HG03159 (cell line): ENCODE data around the gene ADPRHL1.
"Not testable (repeated sequence)": the region's sequence is repeated elsewhere in the genome, so short reads cannot be mapped to it uniquely, and the experiment has no call there.

ENCODE experiments used
- ATAC-seq: cut with Tn5 transposase; IDR thresholded peaks from one replicate; pipeline ENCODE4 v1.9.1; 2021; ENCODE audit warnings: mild to moderate bottlenecking, moderate library complexity; ENCODE audit not compliant: unreplicated experiment

Gene ADPRHL1

DNA sequence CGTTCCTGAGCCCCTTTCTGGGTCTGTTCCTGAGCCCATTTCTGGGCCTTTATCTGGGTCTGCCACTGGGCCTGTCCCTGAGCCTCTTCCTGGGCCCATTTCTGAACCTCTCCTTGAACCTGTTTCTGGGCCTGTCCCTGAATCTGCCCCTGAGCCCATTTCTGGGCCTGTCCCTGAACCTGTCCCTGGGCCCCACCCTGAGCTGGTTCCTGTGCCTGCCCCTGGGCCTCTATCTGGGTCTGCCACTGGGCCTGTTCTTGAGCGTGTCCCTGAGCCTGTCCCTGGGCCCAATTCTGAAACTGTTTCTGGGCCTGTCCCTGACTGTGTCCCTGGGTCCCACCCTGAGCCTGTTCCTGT lies 48.9 kb downstream of the ADPRHL1 start:
- ATAC-seq = no peak

DNA sequence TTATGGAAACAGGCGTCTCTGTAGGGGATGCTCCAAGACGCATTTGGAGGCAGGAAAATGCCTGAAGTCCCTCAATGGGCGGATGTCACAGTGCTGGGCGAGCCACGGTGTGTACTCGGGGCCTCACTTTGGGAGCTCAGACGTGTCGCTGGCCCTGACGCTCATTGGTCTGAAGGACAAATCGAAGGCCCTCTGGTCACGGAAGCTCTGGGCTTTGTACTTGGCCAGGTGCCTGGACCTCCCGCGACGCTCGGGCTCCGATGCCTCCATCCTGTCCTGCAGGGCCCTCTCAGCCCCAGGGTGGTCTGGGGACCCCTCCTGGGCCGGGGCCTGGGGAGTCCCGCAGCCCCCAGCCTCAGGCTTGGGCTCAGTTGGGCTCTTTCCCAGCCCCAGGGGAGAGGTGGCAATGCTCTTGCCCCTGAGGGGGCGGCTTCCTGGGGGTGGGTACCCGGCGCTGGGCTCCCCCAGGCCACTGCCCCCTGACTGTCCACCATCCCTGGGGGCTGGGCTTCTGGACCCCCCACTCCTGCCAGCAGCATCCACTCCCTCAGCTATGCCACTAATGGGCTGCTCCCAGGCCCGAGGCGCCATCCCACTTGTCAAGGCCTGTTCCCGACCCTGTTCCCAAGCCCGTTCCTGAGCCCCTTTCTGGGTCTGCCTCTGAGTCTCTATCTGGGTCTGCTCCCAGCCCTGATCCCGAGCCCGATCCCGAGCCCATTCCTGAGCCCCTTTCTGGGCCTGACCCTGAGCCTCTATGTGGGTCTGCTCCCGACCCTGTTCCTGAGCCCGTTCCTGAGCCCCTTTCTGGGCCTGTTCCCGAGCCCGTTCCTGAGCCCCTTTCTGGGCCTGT lies 49.8 kb downstream of the ADPRHL1 start:
- ATAC-seq = no peak

DNA sequence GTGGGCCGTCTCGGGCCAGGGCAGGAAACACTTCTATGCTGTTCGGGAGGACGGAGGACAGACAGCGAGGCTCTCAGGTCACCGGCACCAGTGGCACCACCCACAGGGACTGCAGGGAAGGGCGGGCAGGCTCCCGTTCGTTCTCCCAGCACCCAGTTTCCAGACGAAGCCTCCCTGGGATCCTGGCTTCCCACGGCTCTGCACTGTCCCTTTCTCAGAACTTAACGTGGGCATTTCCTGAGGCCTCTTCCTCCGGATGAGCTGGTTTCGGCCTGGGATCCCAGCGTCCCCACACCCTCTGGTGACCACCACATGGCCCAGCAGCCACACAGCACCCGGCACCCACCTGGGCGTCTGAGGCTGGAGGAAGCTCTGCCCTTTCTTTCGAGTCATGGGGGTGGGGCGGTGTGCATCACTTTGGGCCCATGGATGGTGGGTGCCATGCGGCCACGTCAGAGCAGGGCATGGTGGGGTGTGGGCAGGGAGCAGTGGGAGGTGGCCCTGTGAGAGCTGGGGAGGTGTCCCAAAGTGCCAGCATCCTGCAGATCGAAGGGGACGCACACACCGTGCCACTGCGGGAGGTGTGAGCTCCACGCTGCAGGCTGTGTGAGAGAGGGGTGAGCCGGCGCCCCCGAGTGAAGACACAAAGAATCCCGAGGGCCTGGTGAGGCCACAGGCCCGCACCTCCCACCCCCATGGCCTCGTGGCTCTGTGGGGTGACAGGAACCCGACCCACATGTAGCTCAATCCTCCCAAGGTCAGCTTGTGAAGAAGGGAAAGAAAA lies 50.6 kb downstream of the ADPRHL1 start:
- no peak for ATAC-seq

DNA sequence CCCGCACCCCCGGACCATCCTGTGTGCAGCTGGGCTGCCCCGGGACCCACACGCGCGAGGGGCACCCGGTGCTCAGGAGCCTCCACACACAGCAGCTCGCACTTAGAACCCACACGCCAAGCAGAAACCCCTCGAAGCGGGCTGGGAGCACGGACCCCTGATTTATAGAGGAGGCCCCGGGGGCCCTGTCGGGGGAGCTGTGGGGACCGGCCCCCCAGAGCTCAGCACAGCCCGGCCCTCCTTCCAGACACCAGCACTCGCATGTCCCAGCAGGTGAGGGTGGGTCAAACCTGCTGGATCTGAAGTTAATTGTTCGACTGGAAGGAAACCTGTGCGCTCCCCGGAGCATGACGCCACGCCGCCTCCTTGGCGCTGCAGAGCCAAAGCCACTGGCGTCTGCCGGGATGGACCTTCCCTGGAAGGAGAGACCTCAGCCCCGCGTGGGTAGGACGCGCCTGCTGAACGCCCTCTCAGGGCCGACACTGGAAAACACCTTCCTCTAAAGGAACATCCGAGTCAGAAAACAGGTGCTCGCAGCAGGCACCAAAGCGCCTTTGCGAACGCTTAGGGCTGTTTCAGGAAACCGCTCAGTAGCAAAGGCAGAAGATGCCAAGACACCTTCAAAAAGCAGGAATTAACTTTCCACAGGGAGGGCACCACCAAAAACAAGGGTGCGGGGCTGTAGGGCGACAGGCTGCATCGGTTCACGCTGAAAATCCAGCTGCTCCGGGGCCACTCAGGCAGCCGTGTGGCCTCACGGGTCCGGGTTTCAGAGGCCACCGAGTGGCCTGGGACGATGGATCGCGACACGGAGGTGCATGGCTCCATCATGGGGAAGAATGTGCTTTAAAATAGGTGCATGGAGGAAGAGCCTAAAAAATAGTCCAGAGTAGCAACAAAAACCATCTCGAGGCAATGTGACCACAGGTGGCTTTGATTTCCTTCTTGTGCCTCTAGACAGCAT lies 51.6 kb downstream of the ADPRHL1 start:
- ATAC-seq = no peak

DNA sequence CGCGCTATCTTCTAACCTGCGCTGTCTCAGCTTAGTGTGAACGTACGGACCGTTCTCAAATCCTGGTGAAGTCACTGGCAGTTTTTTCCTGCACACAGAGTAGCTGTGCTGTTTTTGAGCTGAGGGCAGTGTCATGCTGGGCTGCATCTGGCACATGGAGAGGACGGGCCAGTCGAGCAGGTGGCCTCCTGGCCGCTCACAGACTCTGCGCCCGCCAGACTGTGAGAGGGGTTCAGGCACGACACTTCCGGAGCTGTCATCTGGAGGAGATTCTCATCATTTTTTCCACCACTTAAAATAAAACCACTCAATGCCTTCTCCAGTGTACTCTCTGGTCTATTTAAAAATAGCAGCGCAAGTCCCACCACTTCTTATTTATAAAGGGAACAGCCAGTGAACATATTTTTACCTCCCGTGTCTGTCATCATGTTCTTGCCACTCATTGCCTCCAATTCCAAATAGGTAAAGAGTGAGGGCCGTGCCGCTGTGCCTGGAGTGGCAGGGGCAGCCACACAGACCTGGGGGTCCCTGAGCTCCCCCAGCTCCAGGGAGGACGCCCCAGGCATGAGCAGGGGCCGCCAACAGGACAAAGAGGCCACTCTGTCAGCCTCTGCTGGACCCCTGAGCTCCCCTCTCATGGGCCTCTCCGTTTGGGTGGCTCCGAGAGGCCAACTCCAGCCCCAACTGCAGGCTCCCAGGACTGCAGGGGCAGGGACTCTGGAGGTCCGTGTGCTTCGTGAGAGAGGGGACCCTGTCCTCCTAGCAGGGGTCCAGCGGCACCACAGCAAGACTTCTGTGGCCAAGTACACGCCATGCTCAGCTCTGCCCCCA lies 52.5 kb downstream of the ADPRHL1 start:
- no peak for ATAC-seq

DNA sequence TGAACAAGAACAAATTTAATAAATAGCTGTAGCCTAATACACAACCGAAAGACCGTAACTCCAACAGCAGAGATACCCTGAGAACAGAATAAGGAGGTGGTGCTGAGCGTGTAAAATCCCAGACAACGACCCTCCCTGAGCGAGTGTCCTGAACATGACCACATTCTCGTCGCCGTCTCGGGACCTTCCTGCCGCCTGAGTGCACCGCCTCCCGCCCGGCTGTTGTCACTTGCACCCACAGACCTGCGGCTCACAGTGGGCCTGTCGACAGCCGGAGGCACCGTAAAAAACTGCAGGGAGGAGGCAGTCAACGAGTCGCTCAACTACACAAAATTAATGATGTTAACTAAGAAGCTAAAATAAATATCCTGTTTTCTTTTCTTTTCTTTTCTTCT lies 53.5 kb downstream of the ADPRHL1 start:
- no peak for ATAC-seq

DNA sequence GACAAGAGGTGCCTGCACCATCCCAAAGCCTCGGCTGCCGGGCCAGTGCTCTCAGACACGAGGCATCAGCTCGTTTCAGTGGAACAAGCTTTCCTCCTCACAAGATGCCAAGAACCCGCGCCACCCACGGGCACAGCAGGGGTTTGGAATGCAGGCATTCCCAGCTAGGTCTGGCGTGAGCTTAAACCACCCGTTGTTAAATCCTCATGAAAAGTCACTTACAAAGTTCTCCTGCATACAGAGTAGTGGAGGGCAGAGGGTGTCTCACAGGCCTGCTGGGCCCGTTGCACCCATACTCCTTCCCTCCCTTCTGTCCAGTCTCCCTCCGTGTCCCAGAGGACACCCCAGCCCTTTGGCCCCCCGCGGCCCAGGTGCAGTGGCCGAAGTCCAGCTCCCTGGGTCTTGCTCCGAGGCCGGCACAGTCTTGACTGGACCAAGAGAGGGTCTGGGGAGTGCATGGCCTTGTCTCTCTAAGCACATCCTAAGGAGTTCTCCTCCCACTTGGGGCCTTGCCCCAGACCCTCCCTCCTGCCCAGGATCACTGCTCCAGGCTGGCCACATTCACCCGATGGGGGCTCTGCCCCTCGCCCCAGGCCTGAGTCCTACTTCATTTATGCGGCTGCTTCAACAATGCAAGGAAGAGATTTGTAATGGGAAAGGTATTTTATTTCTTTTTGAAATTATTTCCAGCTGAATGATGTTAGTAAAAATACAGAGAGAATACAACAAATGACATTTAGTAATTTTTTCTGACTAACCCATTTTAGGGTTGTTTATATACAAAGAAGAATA lies 54.1 kb downstream of the ADPRHL1 start:
- no peak for ATAC-seq

DNA sequence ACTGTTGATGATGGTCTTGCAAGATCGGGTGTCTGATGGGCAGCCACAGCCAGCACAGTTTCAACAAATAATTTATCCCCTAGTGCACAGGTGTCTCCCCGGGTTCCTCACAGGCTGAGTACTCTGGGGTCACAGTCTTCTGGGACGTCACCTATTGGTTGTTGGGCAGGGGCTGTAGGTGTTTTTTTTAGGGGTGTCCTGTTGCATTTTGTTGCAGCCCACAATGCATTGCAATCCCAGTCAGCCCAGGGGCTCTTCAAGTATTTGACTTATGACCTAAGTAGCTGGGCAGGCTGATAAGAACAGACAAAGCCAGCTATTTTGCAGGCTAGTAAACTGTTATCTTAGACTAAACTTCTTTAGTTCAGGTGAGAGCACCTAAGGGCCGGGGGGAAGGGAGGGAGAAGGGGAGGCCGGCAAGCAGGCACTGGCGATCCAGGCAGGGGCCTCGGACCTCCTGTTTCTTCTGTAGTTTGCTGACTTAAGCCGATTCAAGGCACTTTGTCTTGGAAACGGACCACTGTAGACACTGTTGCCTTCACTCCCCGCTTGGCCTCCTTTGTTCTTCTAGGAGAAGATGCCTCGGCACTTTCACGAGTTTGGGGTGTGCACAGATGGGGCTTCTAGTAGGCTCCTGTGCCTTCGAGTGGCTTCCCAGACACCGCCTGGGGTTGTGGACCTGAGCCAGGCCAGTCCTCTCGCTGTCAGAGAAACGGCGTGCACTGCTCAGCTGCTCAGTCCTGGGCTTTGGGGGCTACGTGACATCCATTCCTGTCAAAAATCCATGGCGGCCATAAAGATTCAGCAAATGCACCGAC lies 55.5 kb downstream of the ADPRHL1 start:
- no peak for ATAC-seq

DNA sequence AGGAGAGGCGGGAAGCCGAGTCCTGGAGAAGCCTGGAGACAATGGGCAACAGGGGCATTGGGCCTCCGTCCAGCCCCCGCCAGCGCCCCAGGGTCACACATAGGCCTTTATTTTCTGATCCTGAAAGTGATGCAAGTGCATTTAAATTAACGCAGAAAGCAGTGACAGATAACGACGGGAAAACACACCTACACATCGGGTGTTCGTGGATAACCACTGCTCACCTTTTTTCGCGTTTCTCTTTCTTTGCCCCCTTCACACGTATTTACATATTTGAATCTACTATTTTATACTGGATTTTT lies 59.0 kb downstream of the ADPRHL1 start:
- no peak for ATAC-seq

DNA sequence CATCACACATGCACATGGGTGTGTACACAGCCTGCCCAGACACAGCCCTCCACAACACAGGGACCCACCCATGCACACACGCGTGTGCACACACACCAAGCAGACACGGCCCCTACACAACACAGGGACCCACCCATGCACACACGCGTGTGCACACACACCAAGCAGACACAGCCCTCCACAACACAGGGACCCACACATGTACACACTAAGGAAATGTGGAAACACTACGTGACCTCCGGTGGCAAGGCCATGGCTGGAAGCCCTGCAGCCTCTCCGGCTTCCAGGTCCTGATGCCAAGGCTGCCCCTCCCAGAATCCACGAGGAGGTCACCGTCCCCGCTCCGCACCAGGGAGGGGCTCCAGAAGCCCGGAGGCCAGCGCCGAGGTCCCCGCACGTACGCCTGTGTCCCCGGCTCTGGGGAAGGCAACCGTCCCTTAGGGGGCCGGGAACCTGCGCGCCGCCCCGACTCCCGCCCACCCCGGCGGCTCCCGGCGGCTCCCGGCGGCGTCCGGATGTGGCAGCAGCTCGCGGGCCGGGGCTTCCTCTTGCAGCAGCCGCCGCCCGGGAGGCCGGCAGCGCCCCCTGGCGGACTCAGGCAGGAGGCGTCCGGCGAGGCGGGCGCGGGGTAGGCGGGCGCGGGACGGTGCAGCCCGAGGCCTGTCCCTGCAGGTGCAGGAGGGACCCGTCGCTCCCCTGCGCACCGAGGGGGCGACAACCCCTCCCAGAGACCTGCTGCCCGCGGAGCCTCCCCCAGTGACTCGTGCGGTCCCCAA lies 59.5 kb downstream of the ADPRHL1 start:
- ATAC-seq = peak; percentile 98

DNA sequence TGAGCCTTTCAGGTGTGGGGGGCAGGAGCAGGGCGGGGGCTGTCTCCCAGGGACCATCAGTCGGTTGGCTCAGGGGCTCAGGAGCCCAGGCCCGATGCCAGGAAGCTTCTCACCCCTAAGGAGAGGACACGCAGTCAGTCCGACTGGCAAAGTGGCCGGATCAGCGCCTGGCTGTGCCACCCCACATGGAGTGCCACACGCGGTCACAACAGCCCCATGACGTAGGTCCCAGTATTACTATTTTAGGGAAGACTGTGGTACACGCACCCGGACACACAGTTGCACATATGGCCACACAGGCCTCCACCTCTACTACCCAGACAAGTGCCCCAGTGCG lies 60.1 kb downstream of the ADPRHL1 start:
- peak; percentile 20 for ATAC-seq

DNA sequence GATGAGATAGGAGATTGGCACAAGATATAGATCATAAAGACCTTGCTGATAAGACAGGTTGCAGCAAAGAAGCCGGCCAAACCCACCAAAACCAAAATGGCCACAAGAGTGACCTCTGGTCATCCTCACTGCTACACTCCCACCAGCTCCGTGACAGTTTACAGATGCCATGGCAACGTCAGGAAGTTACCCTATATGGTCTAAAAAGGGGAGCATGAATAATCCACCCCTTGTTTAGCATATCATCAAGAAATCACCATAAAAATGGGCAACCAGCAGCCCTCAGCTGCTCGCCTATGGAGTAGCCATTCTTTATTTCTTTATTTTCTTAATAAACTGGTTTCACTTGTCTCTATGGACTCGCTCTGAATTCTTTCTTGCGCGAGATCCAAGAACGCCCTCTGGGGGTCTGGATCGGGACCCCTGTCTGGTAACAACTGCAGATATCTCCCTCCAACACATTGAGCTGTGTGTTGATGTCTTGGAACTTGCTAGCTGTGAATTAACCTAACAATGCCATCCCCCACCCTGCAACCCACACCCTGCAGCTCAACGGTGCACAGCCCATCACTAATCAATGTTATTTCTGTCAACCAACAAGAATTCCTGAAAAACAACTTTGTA lies 62.3 kb downstream of the ADPRHL1 start:
- no peak for ATAC-seq

DNA sequence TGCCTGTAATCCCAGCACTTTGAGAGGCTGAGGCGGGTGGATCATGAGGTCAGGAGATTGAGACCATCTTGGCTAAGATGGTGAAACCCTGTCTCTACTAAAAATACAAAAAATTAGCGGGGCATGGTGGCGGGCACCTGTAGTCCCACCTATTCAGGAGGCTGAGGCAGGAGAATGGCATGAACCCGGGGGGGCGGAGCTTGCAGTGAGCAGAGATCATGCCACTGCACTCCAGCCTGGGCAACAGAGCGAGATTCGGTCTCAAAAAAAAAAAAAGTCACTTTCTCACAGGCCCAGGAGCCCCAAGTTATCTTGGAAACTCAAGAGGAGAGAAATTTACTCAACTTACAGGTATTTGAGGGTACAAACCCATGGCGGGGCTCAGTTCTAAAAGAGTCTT lies 63.7 kb downstream of the ADPRHL1 start:
- not testable (repeated sequence) for ATAC-seq

DNA sequence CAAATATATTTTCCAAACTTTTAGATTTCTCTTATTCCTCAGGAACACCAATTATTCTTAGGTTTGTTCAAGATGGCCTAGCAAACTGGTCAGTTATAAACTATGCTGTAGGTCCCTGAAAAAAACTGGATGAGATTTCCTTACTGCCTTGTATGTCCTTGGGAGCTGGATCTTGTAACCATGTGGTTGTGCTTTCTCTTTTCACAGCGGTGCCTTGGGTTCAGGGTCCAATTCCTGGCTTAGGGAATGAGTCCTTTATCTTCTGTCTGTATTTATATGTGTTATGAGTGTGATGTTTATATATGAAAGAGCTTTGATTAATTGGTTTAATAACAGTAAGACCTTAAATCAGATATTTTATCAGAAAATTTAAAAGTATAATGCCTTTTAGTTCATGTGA lies 65.9 kb downstream of the ADPRHL1 start:
- ATAC-seq = no peak

DNA sequence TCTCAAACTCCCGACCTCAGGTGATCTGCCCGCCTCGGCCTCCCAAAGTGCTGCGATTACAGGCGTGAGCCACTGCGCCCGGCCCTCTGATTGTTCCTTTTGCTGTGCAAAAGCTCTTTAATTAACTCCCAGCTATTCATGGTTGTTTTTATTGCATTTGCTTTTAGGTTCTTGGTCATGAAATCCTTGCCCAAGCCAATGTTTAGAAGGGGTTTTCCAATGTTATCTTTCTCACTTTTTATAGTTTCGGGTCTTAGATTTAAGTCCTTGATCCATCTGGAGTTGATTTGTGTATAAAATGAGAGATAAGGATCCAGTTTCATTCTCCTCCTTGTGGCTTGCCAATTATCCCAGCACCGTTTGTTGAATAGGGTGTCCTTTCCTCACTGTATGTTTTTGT lies 70.2 kb downstream of the ADPRHL1 start:
- ATAC-seq = no peak

DNA sequence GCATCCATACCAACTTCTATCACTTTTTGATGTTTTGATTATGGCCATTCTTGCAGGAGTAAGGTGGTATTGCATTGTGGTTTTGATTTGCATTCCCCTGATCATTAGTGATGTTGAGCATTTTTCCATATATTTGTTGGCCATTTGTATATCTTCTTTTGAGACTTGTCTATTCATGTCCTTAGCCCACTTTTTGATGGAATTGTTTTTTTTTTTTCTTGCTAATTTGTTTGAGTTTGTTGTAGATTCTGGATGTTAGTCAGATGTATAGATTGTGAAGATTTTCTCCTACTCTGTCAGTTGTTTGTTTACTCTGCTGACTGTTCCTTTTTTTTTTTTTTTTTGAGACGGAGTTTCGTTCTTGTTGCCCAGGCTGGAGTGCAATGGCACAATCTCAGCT lies 70.7 kb downstream of the ADPRHL1 start:
- not testable (repeated sequence) for ATAC-seq

DNA sequence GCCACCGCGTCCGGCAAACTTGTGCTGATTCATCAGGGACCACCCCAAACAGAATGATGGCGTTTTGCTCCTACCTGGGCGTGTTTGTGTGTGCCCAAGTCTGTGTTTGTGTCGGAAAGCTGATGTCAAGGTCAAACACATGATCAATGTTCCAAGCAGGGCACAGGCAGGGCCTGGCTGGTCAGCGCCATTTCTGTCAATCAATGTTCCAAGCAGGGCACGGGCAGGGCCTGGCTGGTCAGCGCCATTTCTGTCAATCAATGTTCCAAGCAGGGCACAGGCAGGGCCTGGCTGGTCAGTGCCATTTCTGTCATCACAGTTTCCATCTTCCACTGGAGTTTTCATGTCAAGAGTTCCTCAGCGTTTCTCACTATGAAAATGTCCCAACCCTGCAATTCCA lies 74.5 kb downstream of the ADPRHL1 start:
- no peak for ATAC-seq
